Fibroblast of the aortic adventitia (primary cell): ENCODE data around the gene MT3. TPM values are rescaled to one million over a fixed set of nuclear protein-coding genes. Genes with fewer than 3 reads are reported as not detected.

Source experiments
- total RNA-seq: library from RNA; depleted of rRNA; stranded (reverse); fragments of >200 nt; gene quantifications from 2 replicates; pipeline ENCODE4 v1.2.3, GENCODE V29; 2012; ENCODE audit warnings: low replicate concordance

The MT3 gene
- total RNA-seq, 1 donor: not detected

Other genes starting within 250 kb of the MT3 start
- 133 and 312 TPM in 2 replicates for gene AMFR, start 164.0 kb upstream of the MT3 start, total RNA-seq
- gene NUDT21, start 138.2 kb upstream of the MT3 start, total RNA-seq: 51.6 and 116 TPM in 2 replicates
- gene OGFOD1, start 138.0 kb upstream of the MT3 start, total RNA-seq: 50.0 and 95.0 TPM in 2 replicates
- 58.9 and 85.0 TPM in 2 replicates for gene BBS2, start 69.5 kb upstream of the MT3 start, total RNA-seq
- gene MT4, start 24.5 kb upstream of the MT3 start, total RNA-seq: not detected in 2 replicates
- 8.3 and 114 TPM in 2 replicates for gene MT2A, start 19.1 kb downstream of the MT3 start, total RNA-seq
- 54.7 and 103 TPM in 2 replicates for gene MT1E, start 36.3 kb downstream of the MT3 start, total RNA-seq
- gene MT1M, start 43.1 kb downstream of the MT3 start, total RNA-seq: 3.4 and 10.3 TPM in 2 replicates
- 0.72 TPM in 1 of 2 replicates, not detected in the other for gene MT1A, start 49.1 kb downstream of the MT3 start, total RNA-seq
- gene MT1B, start 62.4 kb downstream of the MT3 start, total RNA-seq: not detected in 2 replicates
- 0.18 TPM in 1 of 2 replicates, not detected in the other for gene MT1F, start 68.4 kb downstream of the MT3 start, total RNA-seq
- not detected in 2 replicates for gene MT1G, start 78.5 kb downstream of the MT3 start, total RNA-seq
- not detected in 2 replicates for gene MT1H, start 80.3 kb downstream of the MT3 start, total RNA-seq
- 39.9 and 155 TPM in 2 replicates for gene MT1X, start 92.9 kb downstream of the MT3 start, total RNA-seq
- 22.9 and 45.5 TPM in 2 replicates for gene NUP93, start 140.6 kb downstream of the MT3 start, total RNA-seq